Activated T-helper 1 cell treated with Interleukin-2 at 50 U/mL for 16 hours (primary cell): ENCODE data around the gene FGF1.
A peak's percentile ranks its signal among the peaks of the same experiment; 100 is the strongest.

ENCODE experiments used
- DNase-seq: peaks from one replicate; pipeline ENCODE4 v3.0.0-alpha.2; 2020; ENCODE audit warnings: low read depth

Gene FGF1

GRCh38 chr5:142685418-142686209, at the start of gene FGF1:
Gene FGF1 (minus strand): TSS chr5:142686090. CDS start chr5:142614127, 71,963 bp downstream.
- no peak for DNase-seq

GRCh38 chr5:142727735-142728047, 41.8 kb upstream of the FGF1 start:
- no peak for DNase-seq

GRCh38 chr5:142726188-142726731, 40.4 kb upstream of the FGF1 start:
- no peak for DNase-seq

GRCh38 chr5:142725231-142726187, 39.6 kb upstream of the FGF1 start:
- no peak for DNase-seq

DNA sequence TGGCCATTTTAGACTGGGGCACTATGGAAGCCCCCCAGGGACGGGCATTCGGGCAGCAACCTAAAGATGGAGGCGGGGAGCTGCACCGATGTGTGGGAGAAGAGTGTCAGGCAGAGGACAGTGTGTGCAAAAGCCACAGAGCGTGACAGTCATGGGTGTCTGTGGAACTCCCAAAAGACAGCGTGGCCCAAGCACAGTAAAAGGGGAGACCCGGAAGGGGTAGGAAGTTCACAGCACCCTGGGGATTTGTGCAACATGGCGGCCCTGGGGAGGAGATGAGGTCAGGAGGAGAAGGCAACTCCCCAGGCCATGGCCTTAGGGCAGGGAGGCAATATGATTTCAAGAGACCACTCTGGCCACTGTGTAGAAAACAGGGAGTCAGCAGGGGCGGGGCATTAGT, 38.9 kb upstream of the FGF1 start:
- no peak for DNase-seq

- no peak for DNase-seq
Observed at GRCh38 chr5:142722896-142723295, 37.0 kb upstream of the FGF1 start.

GRCh38 chr5:142722146-142722545, 36.3 kb upstream of the FGF1 start:
- DNase-seq = no peak

GRCh38 chr5:142720641-142721271, 34.9 kb upstream of the FGF1 start:
- DNase-seq = no peak

GRCh38 chr5:142719836-142720370, 34.0 kb upstream of the FGF1 start:
- no peak for DNase-seq

DNA sequence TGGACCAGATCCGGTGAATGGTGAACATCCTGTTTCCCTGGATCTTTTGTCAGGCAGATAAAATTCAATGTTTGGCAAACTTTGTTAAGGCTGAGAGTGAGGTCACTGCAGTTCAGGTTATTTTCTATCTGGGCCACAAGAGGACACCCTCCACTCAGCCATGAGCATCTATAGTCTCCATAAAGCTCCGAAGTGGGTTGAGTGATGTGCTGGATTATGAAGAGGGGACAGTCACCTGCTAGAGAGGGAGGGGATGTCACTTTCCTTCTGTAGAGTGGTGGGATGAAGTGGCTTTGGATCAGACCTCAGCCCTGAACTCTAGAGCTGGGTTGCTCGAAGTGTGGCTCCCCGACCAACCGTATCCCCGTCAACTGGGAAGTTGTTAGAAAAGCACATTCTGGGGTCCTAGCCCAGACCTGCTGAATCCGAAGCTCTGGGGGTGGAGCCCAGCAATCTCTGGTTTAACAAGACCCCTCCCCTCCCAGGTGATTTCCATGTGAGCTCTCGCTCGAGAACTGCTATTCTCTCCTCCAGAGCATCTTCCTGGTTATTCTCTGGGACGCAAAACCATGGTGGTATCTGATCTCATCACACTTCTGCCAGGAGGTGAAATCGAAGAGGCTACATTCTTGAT, 31.8 kb upstream of the FGF1 start:
- no peak for DNase-seq

- no peak for DNase-seq
Observed at GRCh38 chr5:142716963-142717362, 31.1 kb upstream of the FGF1 start.

- no peak for DNase-seq
Observed at GRCh38 chr5:142715291-142715690, 29.4 kb upstream of the FGF1 start.

GRCh38 chr5:142713121-142713706, 27.3 kb upstream of the FGF1 start:
- peak; percentile 74 for DNase-seq

- DNase-seq = no peak
Observed at GRCh38 chr5:142703153-142703552, 17.3 kb upstream of the FGF1 start.

- DNase-seq = no peak
Observed at GRCh38 chr5:142701673-142702311, 15.9 kb upstream of the FGF1 start.

- no peak for DNase-seq
Observed at GRCh38 chr5:142700566-142700965, 14.7 kb upstream of the FGF1 start.

GRCh38 chr5:142699184-142699720, 13.4 kb upstream of the FGF1 start:
- peak; percentile 50 for DNase-seq

DNA sequence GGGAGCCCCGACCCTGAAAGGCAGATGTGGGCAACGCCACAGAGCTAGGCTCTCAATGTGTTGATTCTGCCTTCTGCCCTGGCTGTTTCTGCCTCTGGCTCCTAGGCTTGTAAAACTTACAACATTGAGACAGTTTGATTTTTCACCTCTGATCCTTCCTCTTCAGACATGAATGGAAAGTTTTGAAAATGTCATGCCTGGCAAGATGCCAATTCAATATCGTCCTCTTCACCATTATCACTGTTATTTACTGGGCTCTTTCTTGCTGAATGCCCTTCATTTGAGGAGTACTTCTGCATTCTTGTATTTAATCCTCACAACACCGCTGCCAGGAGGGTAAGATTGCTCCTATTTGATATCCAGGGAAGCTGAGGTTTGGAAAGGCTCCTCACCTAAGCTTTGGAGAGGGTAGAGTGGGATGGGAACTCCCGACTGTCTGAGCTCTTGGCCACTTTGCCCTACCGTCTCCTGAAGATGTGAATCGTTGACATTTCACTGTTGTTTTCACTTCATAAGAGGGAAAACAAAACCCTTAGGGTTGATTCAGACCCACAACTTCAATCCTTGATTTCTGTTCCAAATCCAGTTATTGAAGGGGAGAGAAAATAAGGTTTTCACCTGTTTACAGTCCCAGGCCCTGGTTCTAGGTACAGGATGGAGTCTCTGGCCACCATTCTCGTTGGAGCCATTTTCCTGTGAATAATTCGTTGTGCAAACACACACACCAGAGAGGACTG, 12.7 kb upstream of the FGF1 start:
- DNase-seq = no peak

- DNase-seq = no peak
Observed at GRCh38 chr5:142697356-142698255, 11.7 kb upstream of the FGF1 start.
